Vagina (tissue), 2 donors: ENCODE results near the gene CLEC16A. TPM values are rescaled to one million over a fixed set of nuclear protein-coding genes. Genes with fewer than 3 reads are reported as not detected.

Experiments used
- DNase-seq, 2 donors: peaks; one replicate each; pipeline ENCODE4 v3.0.0-alpha.2; 2017; ENCODE audit errors: extremely low spot score in 2 of 2
- H3K27ac ChIP-seq: fragments of 200-600 bp; sonication (generic); one replicate; pipeline ENCODE4 v1.5.1; 2019
- H3K27me3 ChIP-seq: fragments of 200-600 bp; sonication (generic); one replicate; pipeline ENCODE4 v1.5.1; 2019
- H3K36me3 ChIP-seq, 2 donors: fragments of 200-600 bp; sonication (generic); one replicate each; pipeline ENCODE4 v1.5.1; 2017 to 2019
- H3K4me1 ChIP-seq: fragments of 200-600 bp; sonication (generic); one replicate; pipeline ENCODE4 v1.5.1; 2019
- H3K4me3 ChIP-seq, 2 donors: fragments of 200-600 bp; sonication (generic); 1 replicate in 1 of 2; 2 replicates in 1 of 2; pipeline ENCODE4 v1.5.1; 2016 to 2019
- H3K9me3 ChIP-seq: fragments of 200-600 bp; sonication (generic); one replicate; pipeline ENCODE4 v1.5.1; 2019
- POLR2A ChIP-seq, 2 donors: fragments of 450-650 bp; IDR thresholded peaks; one replicate each; pipeline ENCODE4 v1.6.1; 2017; ENCODE audit warnings: antibody characterized with exemption in 2 of 2, mild to moderate bottlenecking in 2 of 2, moderate library complexity in 2 of 2
- POLR2AphosphoS5 ChIP-seq, 2 donors: sonication (generic); formaldehyde crosslinking; IDR thresholded peaks; one replicate each; pipeline ENCODE4 v1.9.0; 2017; ENCODE audit warnings: antibody characterized with exemption in 2 of 2, mild to moderate bottlenecking in 2 of 2, low read depth in 1 of 2; ENCODE audit not compliant: insufficient read depth in 1 of 2
- intact Hi-C: fragments of 100-400 bp; cut with DNase I; formaldehyde crosslinking; loops from one replicate; pipeline ENCODE4 v1.15.1; 2023
- total RNA-seq: library from RNA; depleted of rRNA; stranded (reverse); fragments of >200 nt; gene quantifications from one replicate; pipeline ENCODE4 v1.2.3, GENCODE V29; 2016
- TF ChIP-seq, protein P1 (sequence below), 3 experiments: fragments of 450-650 bp in 2 of 3; fragments of 200-600 bp in 1 of 3; sonication (generic) in 1 of 3; IDR thresholded peaks; one replicate each; pipeline ENCODE4 v1.5.1; 2017 to 2019; ENCODE audit warnings: antibody characterized with exemption in 3 of 3, mild to moderate bottlenecking in 2 of 3, moderate library complexity in 2 of 3

Gene CLEC16A
- total RNA-seq, 1 donor from 2014 or later: 21.6 TPM

DNA sequence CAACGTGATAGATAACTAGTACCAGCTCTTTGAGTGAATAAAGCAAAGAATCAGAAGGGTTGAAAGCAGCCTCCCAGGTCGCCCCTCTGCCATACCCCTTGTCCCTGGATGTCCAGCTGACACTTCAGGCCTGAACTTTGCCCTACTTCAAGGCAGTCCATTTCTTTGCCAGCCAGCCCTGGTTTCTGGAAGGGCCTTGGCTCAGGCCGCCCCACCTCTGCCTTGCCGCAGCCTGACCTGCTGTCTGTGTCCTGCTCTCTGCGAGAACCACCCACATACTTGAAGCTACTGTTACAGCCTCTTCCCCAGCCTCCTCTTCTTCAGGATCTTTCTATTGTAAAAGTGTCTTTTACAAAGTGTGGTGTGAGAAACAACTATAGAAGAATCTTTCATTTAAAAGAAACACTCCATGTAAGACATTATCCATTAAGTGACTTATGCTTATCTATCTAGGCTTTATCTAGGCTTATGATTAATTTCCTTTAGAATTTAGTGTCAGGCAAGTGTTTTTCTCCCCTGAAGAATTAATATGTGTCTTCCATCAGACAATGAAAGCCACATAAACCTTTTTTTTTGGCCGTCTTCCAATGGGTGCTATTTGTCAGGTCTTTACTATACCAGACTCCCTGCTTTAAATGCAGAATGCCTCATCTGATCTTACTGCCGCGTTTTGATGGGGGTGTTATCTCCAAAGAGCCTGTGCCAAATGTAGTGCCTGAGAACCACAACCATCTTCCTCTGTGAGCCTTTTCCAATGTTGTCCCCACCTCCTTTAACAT, 177.7 kb downstream of the CLEC16A start:
- TF ChIP-seq POLR2A (IDR thresholded peaks at IDR 0.05): no peak
- TF ChIP-seq, protein P1, sequence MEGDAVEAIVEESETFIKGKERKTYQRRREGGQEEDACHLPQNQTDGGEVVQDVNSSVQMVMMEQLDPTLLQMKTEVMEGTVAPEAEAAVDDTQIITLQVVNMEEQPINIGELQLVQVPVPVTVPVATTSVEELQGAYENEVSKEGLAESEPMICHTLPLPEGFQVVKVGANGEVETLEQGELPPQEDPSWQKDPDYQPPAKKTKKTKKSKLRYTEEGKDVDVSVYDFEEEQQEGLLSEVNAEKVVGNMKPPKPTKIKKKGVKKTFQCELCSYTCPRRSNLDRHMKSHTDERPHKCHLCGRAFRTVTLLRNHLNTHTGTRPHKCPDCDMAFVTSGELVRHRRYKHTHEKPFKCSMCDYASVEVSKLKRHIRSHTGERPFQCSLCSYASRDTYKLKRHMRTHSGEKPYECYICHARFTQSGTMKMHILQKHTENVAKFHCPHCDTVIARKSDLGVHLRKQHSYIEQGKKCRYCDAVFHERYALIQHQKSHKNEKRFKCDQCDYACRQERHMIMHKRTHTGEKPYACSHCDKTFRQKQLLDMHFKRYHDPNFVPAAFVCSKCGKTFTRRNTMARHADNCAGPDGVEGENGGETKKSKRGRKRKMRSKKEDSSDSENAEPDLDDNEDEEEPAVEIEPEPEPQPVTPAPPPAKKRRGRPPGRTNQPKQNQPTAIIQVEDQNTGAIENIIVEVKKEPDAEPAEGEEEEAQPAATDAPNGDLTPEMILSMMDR (IDR thresholded peaks at IDR 0.05): no peak
- no peak for TF ChIP-seq POLR2AphosphoS5 (IDR thresholded peaks at IDR 0.05; ENCODE audit: insufficient read depth in 1 of 2, low read depth in 1 of 2)
- Histone ChIP-seq H3K27ac (no peak overlapping the region), H3K4me3 (no peak overlapping the region), H3K9me3 (no peaks in the 10 kb centered on the region), H3K36me3 (peaks cover 0 to 27% of the 10 kb centered on the region in 2 donors), H3K4me1 (no peaks in the 10 kb centered on the region), H3K27me3 (no peaks in the 10 kb centered on the region)
- intact Hi-C loops: no loop called here
- DNase-seq: no peak

DNA sequence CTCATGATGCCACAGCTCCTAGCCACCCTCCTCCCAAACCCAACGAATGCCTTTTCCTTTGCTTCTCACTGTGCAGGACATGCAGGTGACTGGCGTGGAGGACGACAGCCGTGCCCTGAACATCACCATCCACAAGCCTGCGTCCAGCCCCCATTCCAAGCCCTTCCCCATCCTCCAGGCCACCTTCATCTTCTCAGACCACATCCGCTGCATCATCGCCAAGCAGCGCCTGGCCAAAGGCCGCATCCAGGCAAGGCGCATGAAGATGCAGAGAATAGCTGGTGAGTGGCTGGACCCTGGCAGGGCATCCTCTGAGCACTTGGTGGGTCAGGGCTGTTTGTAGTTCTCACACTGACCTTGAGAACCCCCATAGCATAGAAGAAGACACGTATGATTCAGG, 179.3 kb downstream of the CLEC16A start:
- Histone ChIP-seq H3K9me3 (no peaks in the 10 kb centered on the region), H3K27ac (no peak overlapping the region), H3K4me1 (peaks cover 12% of the 10 kb centered on the region), H3K27me3 (no peaks in the 10 kb centered on the region), H3K4me3 (no peak overlapping the region), H3K36me3 (peaks cover 0 to 27% of the 10 kb centered on the region in 2 donors)
- TF ChIP-seq, protein P1 (IDR thresholded peaks at IDR 0.05): no peak
- no peak for TF ChIP-seq POLR2A (IDR thresholded peaks at IDR 0.05)
- TF ChIP-seq POLR2AphosphoS5 (IDR thresholded peaks at IDR 0.05; ENCODE audit: insufficient read depth in 1 of 2, low read depth in 1 of 2): no peak
- intact Hi-C loops: no loop called here
- DNase-seq: no peak

DNA sequence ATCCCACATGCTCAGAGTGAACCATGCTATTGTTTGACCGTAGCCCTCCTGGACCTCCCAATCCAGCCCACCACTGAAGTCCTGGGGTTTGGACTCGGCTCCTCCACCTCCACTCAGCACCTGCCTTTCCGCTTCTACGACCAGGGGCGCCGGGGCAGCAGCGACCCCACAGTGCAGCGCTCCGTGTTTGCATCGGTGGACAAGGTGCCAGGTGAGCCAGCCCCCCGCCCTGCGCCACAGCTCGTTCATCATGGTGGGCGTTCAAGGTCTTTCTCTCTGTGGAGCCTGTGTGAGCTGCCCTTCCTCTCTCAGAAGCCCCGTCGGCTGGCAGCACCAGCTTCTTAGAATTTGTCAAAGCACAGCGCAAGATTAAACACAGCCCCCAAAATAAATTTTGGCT, 181.6 kb downstream of the CLEC16A start:
- Histone ChIP-seq H3K4me1 (peaks cover 30% of the 10 kb centered on the region), H3K27ac (no peak overlapping the region), H3K9me3 (no peaks in the 10 kb centered on the region), H3K27me3 (no peaks in the 10 kb centered on the region), H3K36me3 (peaks cover 0 to 27% of the 10 kb centered on the region in 2 donors), H3K4me3 (no peak overlapping the region)
- TF ChIP-seq POLR2A (IDR thresholded peaks at IDR 0.05) (no peak), POLR2AphosphoS5 (IDR thresholded peaks at IDR 0.05; ENCODE audit: insufficient read depth in 1 of 2, low read depth in 1 of 2) (no peak)
- TF ChIP-seq, protein P1 (IDR thresholded peaks at IDR 0.05): no peak
- intact Hi-C loops: no loop called here
- no peak for DNase-seq

DNA sequence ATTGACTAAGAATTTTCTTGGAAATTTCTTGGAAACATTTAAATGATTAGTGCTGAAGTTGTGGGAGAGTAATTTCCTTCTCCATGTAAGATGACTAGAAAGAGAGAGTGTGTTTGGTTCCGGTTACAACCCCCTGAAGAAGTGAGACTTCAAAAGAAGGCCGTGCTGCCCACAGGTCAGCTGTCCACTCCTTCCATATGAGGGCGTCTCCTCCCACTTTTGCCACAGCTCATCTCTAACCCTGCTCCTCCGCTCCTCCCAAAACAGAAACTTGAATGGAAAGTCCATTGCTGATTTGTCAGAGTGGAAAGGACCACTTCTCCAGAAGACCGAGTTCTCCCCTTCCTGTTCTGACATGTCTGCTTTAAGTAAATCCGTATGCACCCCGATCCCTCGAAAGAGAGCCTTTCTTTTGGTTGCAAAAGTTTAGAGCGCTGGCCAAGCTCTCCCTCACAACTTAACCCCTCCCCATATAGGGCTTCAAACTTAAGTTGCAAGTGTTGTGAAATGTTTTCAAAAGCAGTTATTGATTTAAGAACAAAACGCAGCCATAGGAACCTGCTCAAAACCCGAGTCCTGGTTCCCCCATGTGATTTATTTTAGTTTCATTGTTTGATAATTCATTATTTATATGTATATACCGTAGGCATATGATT, 182.2 kb downstream of the CLEC16A start:
- no peak overlapping the region for H3K27ac ChIP-seq
- no peaks in the 10 kb centered on the region for H3K9me3 ChIP-seq
- peaks cover 0 to 27% of the 10 kb centered on the region in 2 donors for H3K36me3 ChIP-seq
- TF ChIP-seq, protein P1 (IDR thresholded peaks at IDR 0.05): no peak
- TF ChIP-seq POLR2A (IDR thresholded peaks at IDR 0.05): no peak
- no peak for TF ChIP-seq POLR2AphosphoS5 (IDR thresholded peaks at IDR 0.05; ENCODE audit: insufficient read depth in 1 of 2, low read depth in 1 of 2)
- H3K27me3 ChIP-seq: no peaks in the 10 kb centered on the region
- peaks cover 36% of the 10 kb centered on the region for H3K4me1 ChIP-seq
- DNase-seq: no peak
- intact Hi-C loops: no loop called here
- H3K4me3 ChIP-seq: no peak overlapping the region
